H9 (cell line): ENCODE results near the gene PRDX4. TPM values are rescaled to one million over a fixed set of nuclear protein-coding genes. Genes with fewer than 3 reads are reported as not detected.

ENCODE experiments used
- DNase-seq: peaks from one replicate; pipeline ENCODE4 v3.0.0-alpha.2; 2017
- H2AFZ ChIP-seq: one replicate; pipeline ENCODE4 v1.6.1; 2013; ENCODE audit warnings: mild to moderate bottlenecking, low read length, control low read depth, moderate library complexity
- H2AK5ac ChIP-seq: 2 replicates; pipeline ENCODE4 v1.6.1; 2013; ENCODE audit warnings: low read length, control low read depth, mixed read lengths; ENCODE audit not compliant: insufficient read length
- H2BK120ac ChIP-seq: one replicate; pipeline ENCODE4 v1.6.1; 2013; ENCODE audit warnings: low read depth, mild to moderate bottlenecking, low read length, control low read depth, inconsistent platforms; ENCODE audit not compliant: poor library complexity, severe bottlenecking
- H2BK12ac ChIP-seq: 2 replicates; pipeline ENCODE4 v1.6.1; 2013; ENCODE audit warnings: low read length, control low read depth, mixed read lengths, low read depth; ENCODE audit not compliant: insufficient read length
- H2BK15ac ChIP-seq: 2 replicates; pipeline ENCODE4 v1.6.1; 2013; ENCODE audit warnings: low read depth, low read length, control low read depth
- H2BK20ac ChIP-seq: one replicate; pipeline ENCODE4 v1.6.1; 2013; ENCODE audit warnings: low read depth, mild to moderate bottlenecking, low read length, control low read depth, inconsistent platforms; ENCODE audit not compliant: poor library complexity, severe bottlenecking
- H2BK5ac ChIP-seq: 2 replicates; pipeline ENCODE4 v1.6.1; 2013; ENCODE audit warnings: low read length, control low read depth, mixed read lengths; ENCODE audit not compliant: insufficient read length
- H3K14ac ChIP-seq: 2 replicates; pipeline ENCODE4 v1.6.1; 2013; ENCODE audit warnings: low read length, control low read depth; ENCODE audit not compliant: insufficient read depth
- H3K18ac ChIP-seq: 2 replicates; pipeline ENCODE4 v1.6.1; 2013; ENCODE audit warnings: low read depth, mild to moderate bottlenecking, mixed read lengths, low read length, control low read depth; ENCODE audit not compliant: insufficient read length
- H3K23ac ChIP-seq: 2 replicates; pipeline ENCODE4 v1.6.1; 2013; ENCODE audit warnings: low read length, control low read depth, mixed read lengths, low read depth; ENCODE audit not compliant: insufficient read length
- H3K23me2 ChIP-seq: 2 replicates; pipeline ENCODE4 v1.6.1; 2013; ENCODE audit warnings: low read depth, mild to moderate bottlenecking, mixed read lengths, low read length, control low read depth; ENCODE audit not compliant: insufficient read length, poor library complexity, severe bottlenecking
- H3K27ac ChIP-seq: 2 replicates; pipeline ENCODE4 v1.5.1; 2013; ENCODE audit warnings: low read length, control low read depth, mixed read lengths, low read depth; ENCODE audit not compliant: insufficient read length
- H3K27me3 ChIP-seq: 2 replicates; pipeline ENCODE4 v1.6.1; 2013; ENCODE audit warnings: low read length, control low read depth, inconsistent platforms; ENCODE audit not compliant: insufficient read depth
- H3K4ac ChIP-seq: 2 replicates; pipeline ENCODE4 v1.6.1; 2013; ENCODE audit warnings: low read depth, mild to moderate bottlenecking, control low read depth, inconsistent platforms, low read length, moderate library complexity
- H3K4me1 ChIP-seq: 2 replicates; pipeline ENCODE4 v1.6.1; 2013; ENCODE audit warnings: low read length, control low read depth, inconsistent platforms; ENCODE audit not compliant: insufficient read depth
- H3K4me2 ChIP-seq: 2 replicates; pipeline ENCODE4 v1.6.1; 2013; ENCODE audit warnings: low read length, control low read depth, mixed read lengths; ENCODE audit not compliant: insufficient read length, insufficient read depth
- H3K56ac ChIP-seq: 2 replicates; pipeline ENCODE4 v1.6.1; 2013; ENCODE audit warnings: low read depth, mild to moderate bottlenecking, mixed read lengths, low read length, control low read depth; ENCODE audit not compliant: insufficient read length
- H3K79me1 ChIP-seq: 2 replicates; pipeline ENCODE4 v1.6.1; 2013; ENCODE audit warnings: low read depth, mild to moderate bottlenecking, moderate library complexity, low read length, control low read depth, inconsistent platforms; ENCODE audit not compliant: insufficient read depth, poor library complexity, severe bottlenecking
- H3K79me2 ChIP-seq: 2 replicates; pipeline ENCODE4 v1.6.1; 2013; ENCODE audit warnings: low read length, control low read depth, inconsistent platforms; ENCODE audit not compliant: insufficient read depth
- H3K9ac ChIP-seq: 2 replicates; pipeline ENCODE4 v1.6.1; 2013; ENCODE audit warnings: low read length, control low read depth, mixed read lengths; ENCODE audit not compliant: insufficient read length; ENCODE audit errors: extremely low read depth
- H3K9me3 ChIP-seq: one replicate; pipeline ENCODE4 v1.6.1; 2013; ENCODE audit warnings: low read depth, low read length, inconsistent platforms; ENCODE audit not compliant: control insufficient read depth
- H3T11ph ChIP-seq: one replicate; pipeline ENCODE4 v1.6.1; 2013; ENCODE audit warnings: mild to moderate bottlenecking, low read length, control low read depth, inconsistent platforms
- H4K20me1 ChIP-seq: one replicate; pipeline ENCODE4 v1.6.1; 2013; ENCODE audit not compliant: control insufficient read depth, insufficient read length, insufficient read depth
- H4K5ac ChIP-seq: 2 replicates; pipeline ENCODE4 v1.6.1; 2013; ENCODE audit warnings: low read depth, mild to moderate bottlenecking, mixed read lengths, low read length, control low read depth; ENCODE audit not compliant: insufficient read length
- H4K8ac ChIP-seq: replicated peaks from 2 replicates; pipeline ENCODE4 v1.6.1; 2013; ENCODE audit warnings: low read length, control low read depth, mixed read lengths, low read depth; ENCODE audit not compliant: insufficient read length
- H4K91ac ChIP-seq: 2 replicates; pipeline ENCODE4 v1.6.1; 2013; ENCODE audit warnings: low read depth, mild to moderate bottlenecking, moderate library complexity, mixed read lengths, low read length, control low read depth; ENCODE audit not compliant: insufficient read length
- H3K27ac Mint-ChIP-seq, 3 experiments: 2 replicates in 2 of 3; 3 replicates in 1 of 3; pipeline ENCODE4 v1.8.0; 2020 to 2021; ENCODE audit warnings: mixed read lengths in 3 of 3, mild to moderate bottlenecking in 1 of 3, moderate library complexity in 1 of 3
- H3K27me3 Mint-ChIP-seq: 2 replicates; pipeline ENCODE4 v1.8.0; 2021; ENCODE audit warnings: low read depth, mild to moderate bottlenecking, moderate library complexity, mixed read lengths
- H3K36me3 Mint-ChIP-seq, 3 experiments: 2 replicates in 2 of 3; 3 replicates in 1 of 3; pipeline ENCODE4 v1.8.0; 2020 to 2021; ENCODE audit warnings: low read depth in 3 of 3, mixed read lengths in 3 of 3; ENCODE audit not compliant: insufficient read depth in 1 of 3
- H3K4me1 Mint-ChIP-seq, 2 experiments: 2 replicates each; pipeline ENCODE4 v1.8.0; 2020; ENCODE audit warnings: mixed read lengths in 2 of 2
- H3K4me3 Mint-ChIP-seq, 2 experiments: 2 replicates in 1 of 2; 3 replicates in 1 of 2; pipeline ENCODE4 v1.8.0; 2020 to 2021; ENCODE audit warnings: mild to moderate bottlenecking in 2 of 2, mixed read lengths in 2 of 2, moderate library complexity in 1 of 2
- H3K9me3 Mint-ChIP-seq, 2 experiments: 2 replicates in 1 of 2; 3 replicates in 1 of 2; pipeline ENCODE4 v1.8.0; 2020; ENCODE audit warnings: mild to moderate bottlenecking in 2 of 2, mixed read lengths in 2 of 2, moderate library complexity in 1 of 2
- CTCF ChIP-seq: fragments of 200-600 bp; sonication (generic); conservative IDR thresholded peaks from 3 replicates; pipeline ENCODE4 v1.8.0; 2021; ENCODE audit warnings: antibody characterized with exemption, mild to moderate bottlenecking
- whole genome bisulfite sequencing: extraction: QIAGEN DNeasy Blood & Tissue Kit; methylation state at CpG from one replicate; pipeline ENCODE4 v1.1.7; 2013; ENCODE audit warnings: missing lambda C conversion rate, low lambda C conversion rate, mixed read lengths; ENCODE audit not compliant: insufficient read length; ENCODE audit errors: extremely low coverage; 5-methylcytosine and 5-hydroxymethylcytosine counted together
- total RNA-seq: library from RNA; stranded (reverse); gene quantifications from 2 replicates; pipeline ENCODE4 v1.2.1, GENCODE V29; 2021

The PRDX4 gene
- total RNA-seq, 1 experiment from 2014 or later, result 256 TPM

DNA sequence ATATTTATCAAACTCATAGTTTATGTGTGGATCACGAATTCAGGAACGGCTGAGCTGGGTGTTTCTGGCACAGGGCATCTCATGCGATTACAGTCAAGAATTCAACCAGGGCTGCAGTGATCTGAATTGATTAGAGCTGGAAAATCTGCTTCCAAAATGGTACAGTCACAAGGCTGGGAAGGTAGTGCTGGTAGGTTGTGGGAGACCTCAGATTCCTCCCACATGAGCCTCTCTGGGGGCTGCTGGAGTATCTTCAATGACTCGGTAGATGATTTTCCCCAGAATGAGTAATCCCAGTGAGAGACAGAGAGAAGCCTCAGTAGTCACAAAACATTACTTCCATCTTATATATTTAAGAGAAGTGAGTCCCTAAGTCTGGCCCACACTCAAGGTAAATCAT is 36.2 kb upstream of the PRDX4 start:
- TF ChIP-seq CTCF, result no peak
- Histone ChIP-seq H4K91ac (no peak overlapping the region), H2AK5ac (no peak overlapping the region), H2BK15ac (no peak overlapping the region), H3K27ac (no peak overlapping the region), H2BK20ac (no peak overlapping the region), H3K14ac (no peak overlapping the region), H3K4ac (no peak overlapping the region), H3K27me3 (no peaks in the 10 kb centered on the region), H3K23me2 (no peaks in the 10 kb centered on the region), H3T11ph (no peak overlapping the region), H2AFZ (no peak overlapping the region), H4K5ac (no peak overlapping the region), H4K8ac (no peak overlapping the region), H4K20me1 (no peaks in the 10 kb centered on the region), H3K56ac (no peak overlapping the region), H3K23ac (no peak overlapping the region), H3K4me1 (no peaks in the 10 kb centered on the region), H3K9me3 (no peaks in the 10 kb centered on the region), H3K18ac (no peak overlapping the region), H3K4me2 (no peak overlapping the region), H2BK12ac (no peak overlapping the region), H3K79me1 (no peaks in the 10 kb centered on the region), H2BK120ac (no peak overlapping the region), H2BK5ac (no peak overlapping the region), H3K9ac (no peak overlapping the region), H3K79me2 (no peaks in the 10 kb centered on the region)
- no peaks in the 10 kb centered on the region for H3K36me3 Mint-ChIP-seq
- no peaks in the 10 kb centered on the region for H3K27me3 Mint-ChIP-seq
- H3K27ac Mint-ChIP-seq, result no peak overlapping the region
- WGBS, result no CpG with 5 or more reads among the region's 4 CpGs
- H3K9me3 Mint-ChIP-seq, result no peaks in the 10 kb centered on the region
- DNase-seq, result no peak
- no peaks in the 10 kb centered on the region for H3K4me1 Mint-ChIP-seq
- H3K4me3 Mint-ChIP-seq, result no peak overlapping the region
